ENCODE data around the gene BET1L. TPM values are rescaled to one million over a fixed set of nuclear protein-coding genes. Genes with fewer than 3 reads are reported as not detected.
A peak's percentile ranks its signal among the peaks of the same experiment; 100 is the strongest.

BET1L gene
- total RNA-seq, 1 donor from 2014 or later, result 47.0 TPM

GRCh38 chr11:236774-237767 is 29.9 kb upstream of the BET1L start, which contains the start of gene PSMD13:
TSS of gene PSMD13 (plus strand) at chr11:236976. CDS start at chr11:237050, 74 bp downstream.
- CTCF ChIA-PET, result interaction anchor here (1.8 kb wide), 1 partner anchor 14 kb away, joined by 9 read pairs; no protein-coding TSS in a partner anchor
- no peaks in the 10 kb centered on the region for H3K9me3 Mint-ChIP-seq
- H3K4me1 Mint-ChIP-seq, result peaks cover 41% of the 10 kb centered on the region
- intact Hi-C loops (cut with micrococcal nuclease), result loop anchor here (1.0 to 5.0 kb wide), 8 partner anchors 30 to 300 kb away; partner anchors contain the start of genes BET1L, LRRC56, PGGHG and RIC8A
- H3K27ac Mint-ChIP-seq, result peak within 1 kb of the TSS; percentile 99
- peak within 1 kb of the TSS; percentile 98 for H3K4me3 Mint-ChIP-seq
- H3K36me3 Mint-ChIP-seq (ENCODE audit: low read depth), result peaks cover 37% of the 10 kb centered on the region
- DNase-seq, result peak; percentile 85
- H3K27me3 Mint-ChIP-seq, result no peaks in the 10 kb centered on the region
- TF ChIP-seq, protein P1, sequence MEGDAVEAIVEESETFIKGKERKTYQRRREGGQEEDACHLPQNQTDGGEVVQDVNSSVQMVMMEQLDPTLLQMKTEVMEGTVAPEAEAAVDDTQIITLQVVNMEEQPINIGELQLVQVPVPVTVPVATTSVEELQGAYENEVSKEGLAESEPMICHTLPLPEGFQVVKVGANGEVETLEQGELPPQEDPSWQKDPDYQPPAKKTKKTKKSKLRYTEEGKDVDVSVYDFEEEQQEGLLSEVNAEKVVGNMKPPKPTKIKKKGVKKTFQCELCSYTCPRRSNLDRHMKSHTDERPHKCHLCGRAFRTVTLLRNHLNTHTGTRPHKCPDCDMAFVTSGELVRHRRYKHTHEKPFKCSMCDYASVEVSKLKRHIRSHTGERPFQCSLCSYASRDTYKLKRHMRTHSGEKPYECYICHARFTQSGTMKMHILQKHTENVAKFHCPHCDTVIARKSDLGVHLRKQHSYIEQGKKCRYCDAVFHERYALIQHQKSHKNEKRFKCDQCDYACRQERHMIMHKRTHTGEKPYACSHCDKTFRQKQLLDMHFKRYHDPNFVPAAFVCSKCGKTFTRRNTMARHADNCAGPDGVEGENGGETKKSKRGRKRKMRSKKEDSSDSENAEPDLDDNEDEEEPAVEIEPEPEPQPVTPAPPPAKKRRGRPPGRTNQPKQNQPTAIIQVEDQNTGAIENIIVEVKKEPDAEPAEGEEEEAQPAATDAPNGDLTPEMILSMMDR (IDR thresholded peaks at IDR 0.05), result no peak
- POLR2A ChIA-PET, result interaction anchor here (0.8 to 3.1 kb wide), 20 partner anchors 12 to 301 kb away, joined by 3 to 55 read pairs (median 4); partner anchors contain the start of genes B4GALNT4, BET1L, HRAS and IFITM2
- ATAC-seq (ENCODE audit: low read depth), result peak; percentile 78

GRCh38 chr11:235997-236773 is 29.0 kb upstream of the BET1L start, which contains the start of gene SIRT3:
TSS of gene SIRT3 (minus strand) at chr11:236342. CDS start at chr11:236328, 14 bp downstream.
- intact Hi-C loops (cut with micrococcal nuclease), result loop anchor here (1.0 to 5.0 kb wide), 8 partner anchors 29 to 301 kb away; partner anchors contain the start of genes BET1L, LRRC56, PGGHG and RIC8A
- peaks cover 35% of the 10 kb centered on the region for H3K4me1 Mint-ChIP-seq
- POLR2A ChIA-PET, result interaction anchor here (0.9 to 3.1 kb wide), 12 partner anchors 21 to 302 kb away, joined by 3 to 55 read pairs (median 6); partner anchors contain the start of genes BET1L, HRAS, LRRC56 and RIC8A

DNA sequence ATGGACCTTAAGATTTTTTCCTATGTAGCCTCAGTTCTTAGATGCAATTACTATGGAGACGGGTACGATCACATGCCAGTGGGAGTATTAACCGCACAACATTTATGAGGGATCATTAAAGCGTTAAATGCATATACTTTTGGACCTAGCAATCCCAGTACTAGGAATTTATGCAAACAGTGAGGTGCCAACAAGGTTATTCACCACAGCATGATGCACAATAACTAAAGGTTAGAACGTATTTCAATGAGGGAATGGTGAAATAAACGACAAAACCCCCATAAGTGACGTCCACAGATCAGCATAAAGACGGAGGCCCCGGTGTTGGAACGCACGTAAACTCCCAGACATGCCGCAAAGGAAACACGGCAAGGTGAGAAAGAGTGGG is 28.4 kb upstream of the BET1L start:
- DNase-seq (no peak), ATAC-seq (ENCODE audit: low read depth) (peak; percentile 5)
- ChIA-PET CTCF (no interaction called here), POLR2A (interaction anchor here (2.4 to 3.1 kb wide), 2 partner anchors 22 to 28 kb away, joined by 6 to 55 read pairs; partner anchors contain the start of genes BET1L and RIC8A)
- TF ChIP-seq, protein P1 (IDR thresholded peaks at IDR 0.05), result no peak
- Mint-ChIP-seq H3K27me3 (no peaks in the 10 kb centered on the region), H3K4me1 (peaks cover 35% of the 10 kb centered on the region), H3K4me3 (peak overlapping the region; percentile 90), H3K27ac (peak overlapping the region; percentile 86), H3K9me3 (no peaks in the 10 kb centered on the region), H3K36me3 (ENCODE audit: low read depth) (peaks cover 24% of the 10 kb centered on the region)
- intact Hi-C loops (cut with micrococcal nuclease), result loop anchor here (5.0 kb wide), 1 partner anchor 52 kb away; the partner anchor contains the start of gene PGGHG

More at GRCh38 chr11:235997-236773, 29.0 kb upstream of the BET1L start, which contains the start of gene SIRT3:
- ATAC-seq (ENCODE audit: low read depth) (peak; percentile 89), DNase-seq (peak; percentile 76)
- CTCF ChIA-PET, result interaction anchor here (1.8 kb wide), 1 partner anchor 14 kb away, joined by 9 read pairs; no protein-coding TSS in a partner anchor
- Mint-ChIP-seq H3K27ac (peak within 1 kb of the TSS; percentile 99), H3K36me3 (ENCODE audit: low read depth) (peaks cover 28% of the 10 kb centered on the region), H3K9me3 (no peaks in the 10 kb centered on the region), H3K4me3 (peak within 1 kb of the TSS; percentile 98), H3K27me3 (no peaks in the 10 kb centered on the region)
- TF ChIP-seq, protein P1 (IDR thresholded peaks at IDR 0.05), result no peak

GRCh38 chr11:235180-235579 is 28.0 kb upstream of the BET1L start:
- TF ChIP-seq, protein P1 (IDR thresholded peaks at IDR 0.05), result no peak
- DNase-seq (no peak), ATAC-seq (ENCODE audit: low read depth) (no peak)
- H3K9me3 Mint-ChIP-seq, result no peaks in the 10 kb centered on the region
- peaks cover 23% of the 10 kb centered on the region for H3K36me3 Mint-ChIP-seq (ENCODE audit: low read depth)
- peaks cover 35% of the 10 kb centered on the region for H3K4me1 Mint-ChIP-seq
- intact Hi-C loops (cut with micrococcal nuclease), result loop anchor here (5.0 kb wide), 1 partner anchor 52 kb away; the partner anchor contains the start of gene PGGHG
- no peaks in the 10 kb centered on the region for H3K27me3 Mint-ChIP-seq
- H3K27ac Mint-ChIP-seq, result no peak overlapping the region
- ChIA-PET CTCF (interaction anchor here (0.8 kb wide), 1 partner anchor 15 kb away, joined by 3 read pairs; no protein-coding TSS in a partner anchor), POLR2A (interaction anchor here (0.7 to 3.1 kb wide), 3 partner anchors 27 to 28 kb away, joined by 3 to 55 read pairs (median 5); partner anchors contain the start of genes BET1L and RIC8A)
- H3K4me3 Mint-ChIP-seq, result peak overlapping the region; percentile 90

Data from activated B cell treated with CpG ODN at 0.5 μM for 24 hours (primary cell).